ENCODE measurements around the gene PHACTR3.

- TF ChIP-seq CTCF (IDR thresholded peaks at IDR 0.05) (no peak), POLR2A (IDR thresholded peaks at IDR 0.05) (no peak)
Measured at GRCh38 chr20:59740621-59741020, 136.3 kb downstream of the PHACTR3 start.

Data from lower leg skin (tissue), 3 donors.